K562 (cell line): Measurements from ENCODE around the gene RNF39. TPM values are rescaled to one million over a fixed set of nuclear protein-coding genes. Genes with fewer than 3 reads are reported as not detected.

Experiments used
- ATF7 ChIP-seq: fragments of 450-650 bp; IDR thresholded peaks from 2 replicates; pipeline ENCODE4 v1.7.1; 2014; ENCODE audit warnings: mild to moderate bottlenecking, moderate library complexity
- BHLHE40 ChIP-seq: IDR thresholded peaks from 2 replicates; pipeline ENCODE4 v1.6.1; 2011; ENCODE audit warnings: low read length, improper control_type of control experiment
- CBFA2T3 ChIP-seq: fragments of 450-650 bp; IDR thresholded peaks from 2 replicates; pipeline ENCODE4 v1.6.1; 2017
- CREB1 ChIP-seq, 2 experiments: sonication (generic) in 1 of 2; formaldehyde crosslinking in 1 of 2; IDR thresholded peaks; 2 replicates each; pipeline versions ENCODE4 v1.6.1 to v1.8.0; 2012 to 2022; ENCODE audit warnings: inconsistent platforms in 1 of 2, mild to moderate bottlenecking in 1 of 2, missing genetic modification reagents in 1 of 2, moderate library complexity in 1 of 2
- DDX20 ChIP-seq: fragments of 450-650 bp; IDR thresholded peaks from 2 replicates; pipeline ENCODE4 v1.6.1; 2016; ENCODE audit warnings: missing genetic modification characterization, low read depth, mild to moderate bottlenecking, missing compliant biosample characterization, moderate library complexity
- FOS ChIP-seq: IDR thresholded peaks from 3 replicates; pipeline ENCODE4 v1.6.1; 2011; ENCODE audit not compliant: insufficient read length; ENCODE audit errors: extremely low read depth
- FOXJ3 ChIP-seq: sonication (generic); formaldehyde crosslinking; IDR thresholded peaks from 2 replicates; pipeline ENCODE4 v1.4.0; 2020; ENCODE audit warnings: mild to moderate bottlenecking, missing genetic modification reagents
- FOXP1 ChIP-seq: sonication (generic); formaldehyde crosslinking; IDR thresholded peaks from 2 replicates; pipeline ENCODE4 v1.8.0; 2022; ENCODE audit warnings: mild to moderate bottlenecking, missing genetic modification reagents
- KDM5B ChIP-seq: fragments of 200-600 bp; sonication (generic); IDR thresholded peaks from 2 replicates; pipeline ENCODE4 v1.6.1; 2012; ENCODE audit warnings: low read depth, mild to moderate bottlenecking, moderate library complexity, low read length, control low read depth, inconsistent platforms; ENCODE audit not compliant: insufficient replicate concordance
- NR4A1 ChIP-seq, 2 experiments: fragments of 250-450 bp in 1 of 2; fragments of 450-650 bp in 1 of 2; sonication (Bioruptor Pico) in 1 of 2; IDR thresholded peaks; 2 replicates each; pipeline versions ENCODE4 v1.4.0 to v1.6.1; 2016 to 2020; ENCODE audit warnings: mild to moderate bottlenecking in 2 of 2, missing compliant biosample characterization in 1 of 2, missing genetic modification characterization in 1 of 2, moderate library complexity in 1 of 2
- PHF20 ChIP-seq: fragments of 450-650 bp; IDR thresholded peaks from 2 replicates; pipeline ENCODE4 v1.6.1; 2018; ENCODE audit not compliant: partially characterized antibody
- RBM14 ChIP-seq: fragments of 200-400 bp; formaldehyde crosslinking; IDR thresholded peaks from 2 replicates; pipeline ENCODE4 v1.6.1; 2018; ENCODE audit warnings: low read depth, mild to moderate bottlenecking, low read length, moderate library complexity, borderline replicate concordance; ENCODE audit not compliant: insufficient read depth
- RCOR1 ChIP-seq, 2 experiments: IDR thresholded peaks; 2 replicates each; pipeline ENCODE4 v1.6.1; 2012; ENCODE audit warnings: low read depth in 2 of 2, low read length in 2 of 2, borderline replicate concordance in 1 of 2, improper control_type of control experiment in 1 of 2
- TCFL5 ChIP-seq: fragments of 250-450 bp; sonication (Bioruptor Pico); conservative IDR thresholded peaks from 2 replicates; pipeline ENCODE4 v1.6.1; 2021; ENCODE audit warnings: mild to moderate bottlenecking, moderate library complexity, matching md5 sums
- UBTF ChIP-seq, 2 experiments: IDR thresholded peaks; 2 replicates each; pipeline ENCODE4 v1.6.1; 2012; ENCODE audit warnings: improper control_type of control experiment in 2 of 2, low read depth in 2 of 2, low read length in 2 of 2, borderline replicate concordance in 1 of 2
- ZKSCAN1 ChIP-seq: fragments of 150-350 bp; IDR thresholded peaks from 2 replicates; pipeline ENCODE4 v1.6.1; 2016; ENCODE audit warnings: low read depth, low read length
- ZNF165 ChIP-seq: fragments of 250-450 bp; sonication (Bioruptor Pico); IDR thresholded peaks from 2 replicates; pipeline ENCODE4 v1.4.0; 2020; ENCODE audit warnings: borderline replicate concordance
- ZNF232 ChIP-seq: sonication (generic); formaldehyde crosslinking; IDR thresholded peaks from 2 replicates; pipeline ENCODE4 v1.8.0; 2022; ENCODE audit warnings: mild to moderate bottlenecking, missing genetic modification reagents
- ZNF263 ChIP-seq: sonication (generic); formaldehyde crosslinking; IDR thresholded peaks from 2 replicates; pipeline ENCODE4 v1.8.0; 2022; ENCODE audit warnings: mild to moderate bottlenecking, missing genetic modification reagents, borderline replicate concordance
- ZNF551 ChIP-seq: fragments of 250-450 bp; sonication (Bioruptor Pico); IDR thresholded peaks from 2 replicates; pipeline ENCODE4 v1.5.0; 2021; ENCODE audit warnings: mild to moderate bottlenecking, moderate library complexity
- ZNF79 ChIP-seq: fragments of 250-450 bp; sonication (Bioruptor Pico); IDR thresholded peaks from 2 replicates; pipeline ENCODE4 v1.4.0; 2020; ENCODE audit warnings: low read depth, mild to moderate bottlenecking, moderate library complexity
- polyA plus RNA-seq, 8 experiments: library from polyadenylated mRNA; depleted of rRNA in 4 of 8; stranded (reverse) in 5 of 8; unstranded in 3 of 8; fragments of >200 nt; fragmentation: Nextera tagmentation in 2 of 8; fragmentation: Illumina TruSeq in 1 of 8; extraction: Ambion mirVana in 2 of 8; extraction: Trizol in 1 of 8; gene quantifications; 2 replicates each; pipeline versions ENCODE4 v1.2.1 to v1.2.3, GENCODE V29; 2011 to 2014; ENCODE audit warnings: inconsistent platforms in 1 of 8, missing spikeins in 1 of 8
- total RNA-seq, 7 experiments: library from RNA; depleted of rRNA in 6 of 7; stranded (reverse); fragments of >200 nt in 6 of 7; fragmentation: Illumina TruSeq in 2 of 7; extraction: Trizol in 2 of 7; gene quantifications; 2 replicates each; pipeline versions ENCODE4 v1.2.1 to v1.2.3, GENCODE V29; 2011 to 2021; ENCODE audit warnings: low replicate concordance in 1 of 7
- TF ChIP-seq, protein P1 (sequence below): fragments of 250-450 bp; sonication (Bioruptor Pico); IDR thresholded peaks from 2 replicates; pipeline ENCODE4 v1.4.0; 2020; ENCODE audit warnings: mild to moderate bottlenecking, moderate library complexity

RNF39 gene
- total and polyA plus RNA-seq, 9 of the 15 experiments (the other 6 are each of a cell fraction or from before 2014, with no cell fraction given): not detected

DNA sequence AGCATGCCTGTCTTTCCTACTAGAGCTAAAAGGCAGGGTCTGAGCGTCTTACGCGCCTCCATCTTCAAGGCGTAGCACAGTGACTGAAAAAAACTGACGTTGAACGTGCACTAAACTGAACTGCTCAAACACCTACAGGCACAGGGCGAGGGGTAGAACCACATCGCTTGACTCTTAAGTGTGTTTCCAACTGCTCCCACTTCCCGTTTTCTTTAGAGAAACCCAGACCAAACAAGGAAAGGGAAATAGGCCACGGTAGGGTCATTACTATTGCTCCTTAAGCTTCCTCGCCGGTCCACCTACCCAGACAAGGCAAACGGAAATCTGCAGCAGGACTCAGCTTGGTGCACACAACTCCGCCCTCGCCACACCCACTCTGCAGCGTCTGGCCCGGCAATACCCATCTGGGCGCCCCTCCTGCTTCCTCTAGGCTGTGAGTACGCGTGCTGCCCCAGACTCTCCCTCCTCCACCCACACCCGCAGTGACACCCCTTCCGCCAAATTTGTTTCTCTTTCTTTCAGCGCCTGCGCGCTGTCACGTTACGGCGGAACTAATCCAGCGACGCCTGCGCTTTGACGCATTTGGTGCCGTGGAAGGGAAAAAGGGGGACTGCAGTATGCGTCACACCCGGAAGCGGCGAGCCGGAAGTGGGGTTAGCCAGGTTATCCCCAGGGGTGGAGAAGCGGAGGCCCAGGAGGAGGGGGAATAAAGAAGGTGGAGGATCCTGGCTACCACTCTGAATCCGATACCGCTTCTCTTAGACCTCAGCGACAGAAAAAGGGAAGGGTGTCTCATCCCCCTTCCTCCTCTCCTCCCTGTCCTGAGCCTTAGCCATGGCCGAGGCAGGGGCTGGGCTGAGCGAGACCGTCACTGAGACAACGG lies 8.8 kb downstream of the RNF39 start, which contains the start of gene PPP1R11 (continued):
- TF ChIP-seq ZNF79 (CRISPR knock-in tag): no peak
- TF ChIP-seq ZNF232 (CRISPR knock-in tag): no peak
- no peak for TF ChIP-seq ZNF551 (CRISPR knock-in tag)
- no peak for TF ChIP-seq FOXJ3 (CRISPR knock-in tag)
- TF ChIP-seq, protein P1, sequence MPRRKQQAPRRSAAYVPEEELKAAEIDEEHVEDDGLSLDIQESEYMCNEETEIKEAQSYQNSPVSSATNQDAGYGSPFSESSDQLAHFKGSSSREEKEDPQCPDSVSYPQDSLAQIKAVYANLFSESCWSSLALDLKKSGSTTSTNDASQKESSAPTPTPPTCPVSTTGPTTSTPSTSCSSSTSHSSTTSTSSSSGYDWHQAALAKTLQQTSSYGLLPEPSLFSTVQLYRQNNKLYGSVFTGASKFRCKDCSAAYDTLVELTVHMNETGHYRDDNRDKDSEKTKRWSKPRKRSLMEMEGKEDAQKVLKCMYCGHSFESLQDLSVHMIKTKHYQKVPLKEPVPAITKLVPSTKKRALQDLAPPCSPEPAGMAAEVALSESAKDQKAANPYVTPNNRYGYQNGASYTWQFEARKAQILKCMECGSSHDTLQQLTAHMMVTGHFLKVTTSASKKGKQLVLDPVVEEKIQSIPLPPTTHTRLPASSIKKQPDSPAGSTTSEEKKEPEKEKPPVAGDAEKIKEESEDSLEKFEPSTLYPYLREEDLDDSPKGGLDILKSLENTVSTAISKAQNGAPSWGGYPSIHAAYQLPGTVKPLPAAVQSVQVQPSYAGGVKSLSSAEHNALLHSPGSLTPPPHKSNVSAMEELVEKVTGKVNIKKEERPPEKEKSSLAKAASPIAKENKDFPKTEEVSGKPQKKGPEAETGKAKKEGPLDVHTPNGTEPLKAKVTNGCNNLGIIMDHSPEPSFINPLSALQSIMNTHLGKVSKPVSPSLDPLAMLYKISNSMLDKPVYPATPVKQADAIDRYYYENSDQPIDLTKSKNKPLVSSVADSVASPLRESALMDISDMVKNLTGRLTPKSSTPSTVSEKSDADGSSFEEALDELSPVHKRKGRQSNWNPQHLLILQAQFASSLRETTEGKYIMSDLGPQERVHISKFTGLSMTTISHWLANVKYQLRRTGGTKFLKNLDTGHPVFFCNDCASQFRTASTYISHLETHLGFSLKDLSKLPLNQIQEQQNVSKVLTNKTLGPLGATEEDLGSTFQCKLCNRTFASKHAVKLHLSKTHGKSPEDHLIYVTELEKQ (CRISPR knock-in tag): no peak
- peak; percentile 92 for TF ChIP-seq CREB1 (IDR thresholded peaks at IDR 0.05)
- peak; percentile 94 for TF ChIP-seq CREB1 (CRISPR knock-in tag; IDR thresholded peaks at IDR 0.05)
- TF ChIP-seq ZNF165 (CRISPR knock-in tag): peak; percentile 65; the same call in 1 of the 2 replicates
- TF ChIP-seq ZKSCAN1: peak; percentile 90
- peak; percentile 83 for TF ChIP-seq KDM5B
- TF ChIP-seq ATF7: peak; percentile 94
- TF ChIP-seq BHLHE40: peak; percentile 95
- peak; percentile 27; the same call in 1 of the 2 replicates for TF ChIP-seq FOXP1 (CRISPR knock-in tag)
- TF ChIP-seq UBTF (IDR thresholded peaks at IDR 0.05; ENCODE audit: borderline replicate concordance in 1 of 2, low read depth in 2 of 2, low read length in 2 of 2): peak; percentile 84 to 88; a peak in 2 of 4 replicates
- no peak for TF ChIP-seq CBFA2T3
- TF ChIP-seq PHF20: peak; percentile 97
- peak; percentile 97 for TF ChIP-seq ZNF263 (CRISPR knock-in tag)
- TF ChIP-seq NR4A1 (CRISPR knock-in tag; IDR thresholded peaks at IDR 0.05): peak; percentile 69; the same call in 1 of the 2 replicates
- no peak for TF ChIP-seq NR4A1 (tag; IDR thresholded peaks at IDR 0.05)
- peak; percentile 40 to 59; a peak in 3 of 4 replicates for TF ChIP-seq RCOR1 (IDR thresholded peaks at IDR 0.05; ENCODE audit: borderline replicate concordance in 1 of 2, low read depth in 2 of 2, low read length in 2 of 2)
- TF ChIP-seq RBM14: no peak
- peak; percentile 25; the same call in 1 of the 2 replicates for TF ChIP-seq TCFL5 (CRISPR knock-in tag)
- TF ChIP-seq FOS: no peak
- no peak for TF ChIP-seq DDX20
